ENCODE data around the gene SLC37A4.

SLC37A4 gene

DNA sequence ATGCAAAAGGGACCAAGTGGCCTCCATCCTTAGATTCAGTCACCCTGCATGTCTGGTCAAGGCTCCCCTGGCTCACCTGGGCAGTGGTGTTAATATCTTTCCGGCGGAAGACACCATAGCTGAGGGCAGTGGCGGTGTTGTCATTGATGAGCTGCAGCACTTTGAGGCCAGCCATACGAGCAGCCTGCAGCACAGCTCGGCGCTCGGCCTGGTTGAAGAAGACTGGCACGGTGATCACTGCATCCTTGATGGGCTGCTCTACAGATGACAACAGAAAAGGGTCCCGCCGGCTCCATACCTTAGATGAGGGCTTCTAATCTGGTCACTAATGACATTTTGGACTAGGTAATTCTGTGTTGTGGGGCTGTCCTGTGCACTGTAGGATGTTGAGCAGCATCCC lies 23.7 kb upstream of the SLC37A4 start:
- no peaks in the 10 kb centered on the region for H3K9me3 ChIP-seq (ENCODE audit: severe bottlenecking)
- H3K27ac ChIP-seq = no peak overlapping the region
- TF ChIP-seq, protein P1, sequence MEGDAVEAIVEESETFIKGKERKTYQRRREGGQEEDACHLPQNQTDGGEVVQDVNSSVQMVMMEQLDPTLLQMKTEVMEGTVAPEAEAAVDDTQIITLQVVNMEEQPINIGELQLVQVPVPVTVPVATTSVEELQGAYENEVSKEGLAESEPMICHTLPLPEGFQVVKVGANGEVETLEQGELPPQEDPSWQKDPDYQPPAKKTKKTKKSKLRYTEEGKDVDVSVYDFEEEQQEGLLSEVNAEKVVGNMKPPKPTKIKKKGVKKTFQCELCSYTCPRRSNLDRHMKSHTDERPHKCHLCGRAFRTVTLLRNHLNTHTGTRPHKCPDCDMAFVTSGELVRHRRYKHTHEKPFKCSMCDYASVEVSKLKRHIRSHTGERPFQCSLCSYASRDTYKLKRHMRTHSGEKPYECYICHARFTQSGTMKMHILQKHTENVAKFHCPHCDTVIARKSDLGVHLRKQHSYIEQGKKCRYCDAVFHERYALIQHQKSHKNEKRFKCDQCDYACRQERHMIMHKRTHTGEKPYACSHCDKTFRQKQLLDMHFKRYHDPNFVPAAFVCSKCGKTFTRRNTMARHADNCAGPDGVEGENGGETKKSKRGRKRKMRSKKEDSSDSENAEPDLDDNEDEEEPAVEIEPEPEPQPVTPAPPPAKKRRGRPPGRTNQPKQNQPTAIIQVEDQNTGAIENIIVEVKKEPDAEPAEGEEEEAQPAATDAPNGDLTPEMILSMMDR (IDR thresholded peaks at IDR 0.05; ENCODE audit: low read depth, low read length) = no peak
- DNase-seq = no peak
- no peaks in the 10 kb centered on the region for H3K27me3 ChIP-seq (ENCODE audit: insufficient read depth, low read depth, severe bottlenecking)
- no peak overlapping the region for H3K4me3 ChIP-seq (ENCODE audit: low read depth, low read length)
- H3K36me3 ChIP-seq = peaks cover 54% of the 10 kb centered on the region

DNA sequence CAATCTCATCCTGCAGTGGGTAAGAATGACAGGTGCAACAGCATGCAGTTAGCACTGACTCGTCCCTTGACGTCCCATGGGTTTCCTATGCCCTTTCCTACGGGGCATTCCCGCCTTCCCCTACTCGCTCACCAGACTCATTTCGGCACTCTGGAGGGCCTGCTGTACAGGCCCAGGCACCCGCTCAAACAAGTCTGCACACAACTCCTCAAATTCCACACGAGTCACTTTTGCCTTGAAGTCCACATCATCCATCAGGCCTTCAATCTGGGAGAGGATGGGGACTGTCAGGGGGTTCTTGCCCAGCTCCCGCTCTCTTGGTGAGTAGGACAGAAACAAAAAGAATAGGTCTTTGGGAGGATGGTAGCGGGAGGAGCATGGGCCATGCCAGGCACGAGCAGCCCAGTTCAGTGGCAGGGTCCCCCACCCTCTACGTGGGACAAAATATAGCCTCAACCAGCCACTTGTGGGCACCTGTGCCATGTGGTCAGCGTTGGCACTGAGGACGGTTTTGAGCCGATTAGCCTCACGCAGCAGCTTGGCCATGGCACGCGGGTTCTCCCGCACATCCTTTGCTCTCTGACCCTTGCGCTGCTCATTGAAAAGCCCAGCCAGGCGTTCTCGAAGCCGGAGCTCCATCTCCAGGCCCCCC lies 21.6 kb upstream of the SLC37A4 start:
- Histone ChIP-seq H3K4me3 (ENCODE audit: low read depth, low read length) (no peak overlapping the region), H3K36me3 (peaks cover 76% of the 10 kb centered on the region), H3K27ac (no peak overlapping the region), H3K27me3 (ENCODE audit: insufficient read depth, low read depth, severe bottlenecking) (no peaks in the 10 kb centered on the region), H3K9me3 (ENCODE audit: severe bottlenecking) (no peaks in the 10 kb centered on the region)
- TF ChIP-seq, protein P1 (IDR thresholded peaks at IDR 0.05; ENCODE audit: low read depth, low read length) = no peak
- DNase-seq = no peak

DNA sequence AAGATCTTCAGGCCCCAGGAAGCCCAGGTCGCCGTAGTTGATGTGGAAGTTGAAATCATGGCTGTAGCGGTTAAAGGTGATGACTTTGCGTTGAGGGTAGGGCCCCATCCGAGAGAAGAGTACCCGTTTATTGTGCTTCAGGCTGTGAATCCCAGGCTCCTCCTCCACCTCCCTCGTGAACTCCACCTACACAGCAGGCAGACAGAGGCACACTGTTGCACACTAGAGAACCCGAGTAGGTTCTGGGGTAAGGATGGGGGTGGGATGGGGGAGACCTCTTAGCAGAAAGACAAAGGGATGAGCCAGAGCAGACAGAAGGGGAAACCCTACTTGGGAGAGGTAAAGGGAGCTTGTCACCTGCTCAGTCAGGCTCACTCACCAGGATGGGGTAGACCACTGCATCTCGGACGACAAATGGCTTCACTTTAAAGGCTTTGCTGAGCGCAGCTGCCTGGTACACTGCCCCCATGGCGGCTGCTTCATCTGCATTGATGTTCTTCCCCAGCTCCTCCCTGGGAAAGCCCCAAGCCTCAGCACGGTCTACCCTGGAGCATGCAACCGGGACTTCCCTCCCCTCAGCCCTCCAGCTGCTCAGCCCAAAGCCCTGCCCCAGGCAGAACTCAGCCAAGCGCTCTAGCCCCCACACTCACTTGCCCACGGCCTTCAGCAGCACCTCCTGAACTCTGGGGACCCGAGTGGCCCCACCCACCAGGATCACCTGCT lies 20.9 kb upstream of the SLC37A4 start:
- no peak overlapping the region for H3K4me3 ChIP-seq (ENCODE audit: low read depth, low read length)
- TF ChIP-seq, protein P1 (IDR thresholded peaks at IDR 0.05; ENCODE audit: low read depth, low read length) = no peak
- H3K36me3 ChIP-seq = peaks cover 83% of the 10 kb centered on the region

DNA sequence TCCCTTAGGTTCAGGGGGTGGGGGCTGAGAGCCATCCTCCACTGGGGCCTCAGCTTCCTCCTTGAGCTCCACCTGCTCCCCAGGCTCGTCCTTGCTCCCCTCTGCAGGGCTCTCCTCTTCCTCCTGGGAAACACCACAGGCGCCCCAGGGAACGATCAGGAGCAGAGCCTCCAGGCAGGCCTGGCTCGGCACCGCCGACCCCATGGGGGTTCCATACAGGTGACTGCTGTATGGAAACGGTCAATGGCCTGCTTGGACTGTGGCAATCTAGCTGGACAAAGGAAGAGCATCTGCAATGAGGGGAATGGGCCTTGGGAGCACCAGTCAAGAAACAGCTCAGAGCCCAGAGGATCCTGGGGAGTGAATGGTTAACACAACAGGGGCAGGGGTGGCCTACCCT lies 18.4 kb upstream of the SLC37A4 start:
- no peak overlapping the region for H3K27ac ChIP-seq
- no peak for DNase-seq
- H3K9me3 ChIP-seq (ENCODE audit: severe bottlenecking) = no peaks in the 10 kb centered on the region
- no peaks in the 10 kb centered on the region for H3K27me3 ChIP-seq (ENCODE audit: insufficient read depth, low read depth, severe bottlenecking)
- TF ChIP-seq, protein P1 (IDR thresholded peaks at IDR 0.05; ENCODE audit: low read depth, low read length) = no peak
- H3K36me3 ChIP-seq = peaks cover 85% of the 10 kb centered on the region
- no peak overlapping the region for H3K4me3 ChIP-seq (ENCODE audit: low read depth, low read length)

More for the DNA sequence above, 20.9 kb upstream of the SLC37A4 start:
- Histone ChIP-seq H3K27ac (no peak overlapping the region), H3K9me3 (ENCODE audit: severe bottlenecking) (no peaks in the 10 kb centered on the region), H3K27me3 (ENCODE audit: insufficient read depth, low read depth, severe bottlenecking) (no peaks in the 10 kb centered on the region)
- no peak for DNase-seq

DNA sequence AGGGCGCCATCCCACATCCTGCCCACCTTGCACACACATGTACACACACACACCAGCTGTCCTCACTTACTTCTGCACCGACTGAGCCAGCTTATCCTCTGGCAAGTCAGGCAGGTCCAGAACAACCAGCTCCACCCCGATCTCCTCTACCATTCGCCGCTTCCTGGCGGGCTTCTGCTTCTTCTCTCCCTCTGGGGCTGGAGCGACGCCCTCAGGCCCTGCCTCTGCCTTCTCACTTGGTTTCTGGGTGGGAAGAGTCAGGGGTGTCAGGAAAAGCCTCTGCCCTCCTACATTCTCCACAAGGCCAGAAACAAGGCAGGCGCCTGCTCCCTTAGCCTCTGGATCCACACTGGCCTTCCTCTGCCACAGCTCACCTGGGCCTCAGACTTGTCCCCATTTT lies 18.0 kb upstream of the SLC37A4 start:
- no peak for DNase-seq
- TF ChIP-seq, protein P1 (IDR thresholded peaks at IDR 0.05; ENCODE audit: low read depth, low read length) = no peak
- Histone ChIP-seq H3K4me3 (ENCODE audit: low read depth, low read length) (no peak overlapping the region), H3K9me3 (ENCODE audit: severe bottlenecking) (no peaks in the 10 kb centered on the region), H3K27me3 (ENCODE audit: insufficient read depth, low read depth, severe bottlenecking) (no peaks in the 10 kb centered on the region), H3K27ac (no peak overlapping the region), H3K36me3 (peaks cover 80% of the 10 kb centered on the region)

All from WERI-Rb-1 (cell line).